A204.1 (cell line): Measurements from ENCODE around the gene PAQR6.

ENCODE experiments used
- FAIRE-seq: peaks from 2 replicates; lab custom pipeline; 2012; peaks lifted over from hg19 to GRCh38; lab: Jason Lieb, UNC

PAQR6 gene

GRCh38 chr1:156262461-156263287 is 14.8 kb upstream of the PAQR6 start:
- no peak for FAIRE-seq

- FAIRE-seq: no peak
These were observed 13.0 kb upstream of the PAQR6 start for GRCh38 chr1:156260896-156261295.

- no peak for FAIRE-seq
These were observed 11.9 kb upstream of the PAQR6 start for GRCh38 chr1:156259805-156260204.

- FAIRE-seq: no peak
These were observed 11.0 kb upstream of the PAQR6 start for GRCh38 chr1:156258859-156259258.

GRCh38 chr1:156257711-156258110 is 9.9 kb upstream of the PAQR6 start:
- no peak for FAIRE-seq

GRCh38 chr1:156253634-156254033 is 5.8 kb upstream of the PAQR6 start:
- no peak for FAIRE-seq

- no peak for FAIRE-seq
These were observed 3.7 kb upstream of the PAQR6 start for GRCh38 chr1:156251527-156251926.

- no peak for FAIRE-seq
These were observed 1.7 kb upstream of the PAQR6 start for GRCh38 chr1:156249593-156249992.

GRCh38 chr1:156248323-156248683 is 447 bp upstream of the PAQR6 start:
- FAIRE-seq: no peak

- FAIRE-seq: no peak
These were observed 936 bp downstream of the PAQR6 start for GRCh38 chr1:156246781-156247459.

GRCh38 chr1:156246241-156246780 is 1.5 kb downstream of the PAQR6 start:
- FAIRE-seq: no peak

GRCh38 chr1:156245451-156246232 is 2.2 kb downstream of the PAQR6 start:
- FAIRE-seq: no peak

- no peak for FAIRE-seq
These were observed 3.1 kb downstream of the PAQR6 start for GRCh38 chr1:156244712-156245111.

- FAIRE-seq: no peak
These were observed 3.7 kb downstream of the PAQR6 start for GRCh38 chr1:156244126-156244525.

- no peak for FAIRE-seq
These were observed 5.1 kb downstream of the PAQR6 start for GRCh38 chr1:156242738-156243137.

- no peak for FAIRE-seq
These were observed 5.9 kb downstream of the PAQR6 start, which contains the start of gene BGLAP for GRCh38 chr1:156241926-156242325. BGLAP (plus strand) TSS chr1:156242184; CDS start chr1:156242232, 48 bp downstream.

GRCh38 chr1:156241311-156241811 is 6.5 kb downstream of the PAQR6 start:
- FAIRE-seq: no peak

GRCh38 chr1:156238248-156238647 is 9.6 kb downstream of the PAQR6 start:
- FAIRE-seq: no peak

- no peak for FAIRE-seq
These were observed 11.7 kb downstream of the PAQR6 start for GRCh38 chr1:156236164-156236563.

GRCh38 chr1:156233426-156234127 is 14.3 kb downstream of the PAQR6 start:
- no peak for FAIRE-seq

GRCh38 chr1:156232201-156232894 is 15.5 kb downstream of the PAQR6 start:
- FAIRE-seq: no peak
